HFF-Myc (cell line): Measurements from ENCODE around the gene LCE2C.

Experiments used
- DNase-seq: peaks from one replicate; pipeline ENCODE4 v3.0.0-alpha.2; 2011; ENCODE audit warnings: low read depth; ENCODE audit errors: extremely low read depth
- H3K4me3 ChIP-seq: replicated peaks from 2 replicates; pipeline ENCODE4 v1.5.1; 2011; ENCODE audit warnings: low read depth, mild to moderate bottlenecking, control low read depth, low read length
- TF ChIP-seq, protein P1 (sequence below): IDR thresholded peaks from 2 replicates; pipeline ENCODE4 v1.5.1; 2012; ENCODE audit warnings: mild to moderate bottlenecking, low read depth, low read length, control low read depth; ENCODE audit errors: missing control alignments

LCE2C gene

DNA sequence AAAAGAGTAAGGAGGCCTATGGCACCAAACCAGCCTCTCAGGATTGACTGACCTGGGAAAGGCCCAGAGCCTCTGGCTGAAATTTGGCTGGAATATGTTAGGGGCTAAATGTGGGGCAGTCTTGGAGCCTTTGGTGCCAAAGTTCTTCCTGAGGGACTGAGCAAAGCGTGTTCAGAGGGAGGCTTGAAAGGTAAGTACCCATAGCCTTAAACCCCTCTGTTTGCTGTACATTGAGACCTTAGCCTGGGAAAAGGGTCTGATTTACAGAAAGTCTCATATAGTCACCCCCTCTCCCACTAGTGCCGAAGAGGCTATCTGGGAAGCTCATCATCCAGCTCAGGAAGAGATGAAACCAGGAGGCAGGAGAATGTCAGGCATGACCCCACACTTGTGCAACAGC lies 32.8 kb downstream of the LCE2C start, which contains the start of gene LCE4A:
Gene LCE4A, plus strand, starts transcription at position 301 of the 400 bp plus-strand sequence. CDS start 916 bp downstream, outside the sequence.
- TF ChIP-seq, protein P1, sequence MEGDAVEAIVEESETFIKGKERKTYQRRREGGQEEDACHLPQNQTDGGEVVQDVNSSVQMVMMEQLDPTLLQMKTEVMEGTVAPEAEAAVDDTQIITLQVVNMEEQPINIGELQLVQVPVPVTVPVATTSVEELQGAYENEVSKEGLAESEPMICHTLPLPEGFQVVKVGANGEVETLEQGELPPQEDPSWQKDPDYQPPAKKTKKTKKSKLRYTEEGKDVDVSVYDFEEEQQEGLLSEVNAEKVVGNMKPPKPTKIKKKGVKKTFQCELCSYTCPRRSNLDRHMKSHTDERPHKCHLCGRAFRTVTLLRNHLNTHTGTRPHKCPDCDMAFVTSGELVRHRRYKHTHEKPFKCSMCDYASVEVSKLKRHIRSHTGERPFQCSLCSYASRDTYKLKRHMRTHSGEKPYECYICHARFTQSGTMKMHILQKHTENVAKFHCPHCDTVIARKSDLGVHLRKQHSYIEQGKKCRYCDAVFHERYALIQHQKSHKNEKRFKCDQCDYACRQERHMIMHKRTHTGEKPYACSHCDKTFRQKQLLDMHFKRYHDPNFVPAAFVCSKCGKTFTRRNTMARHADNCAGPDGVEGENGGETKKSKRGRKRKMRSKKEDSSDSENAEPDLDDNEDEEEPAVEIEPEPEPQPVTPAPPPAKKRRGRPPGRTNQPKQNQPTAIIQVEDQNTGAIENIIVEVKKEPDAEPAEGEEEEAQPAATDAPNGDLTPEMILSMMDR: no peak
- no peak for DNase-seq
- H3K4me3 ChIP-seq: no peak within 1 kb of the TSS

DNA sequence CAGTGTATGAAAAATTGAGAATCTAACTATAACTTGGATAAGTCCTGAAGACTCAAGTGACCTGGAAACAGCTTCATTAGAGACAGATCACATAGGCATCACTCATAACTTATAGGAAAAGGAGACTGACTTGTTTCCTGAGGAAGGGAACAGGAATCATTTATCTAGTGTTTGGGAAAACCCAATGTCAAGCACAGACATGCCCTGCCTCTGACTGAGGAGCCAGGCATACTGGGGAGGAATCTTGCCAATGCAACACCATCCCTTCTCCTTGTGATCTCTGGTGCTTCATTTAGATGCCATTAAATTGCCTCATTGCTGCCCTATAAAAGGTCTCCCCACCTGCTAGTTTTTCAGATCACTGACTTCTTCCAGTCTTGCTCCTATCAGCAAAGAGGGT lies 43.2 kb downstream of the LCE2C start:
- TF ChIP-seq, protein P1: no peak
- no peak overlapping the region for H3K4me3 ChIP-seq
- DNase-seq: no peak

DNA sequence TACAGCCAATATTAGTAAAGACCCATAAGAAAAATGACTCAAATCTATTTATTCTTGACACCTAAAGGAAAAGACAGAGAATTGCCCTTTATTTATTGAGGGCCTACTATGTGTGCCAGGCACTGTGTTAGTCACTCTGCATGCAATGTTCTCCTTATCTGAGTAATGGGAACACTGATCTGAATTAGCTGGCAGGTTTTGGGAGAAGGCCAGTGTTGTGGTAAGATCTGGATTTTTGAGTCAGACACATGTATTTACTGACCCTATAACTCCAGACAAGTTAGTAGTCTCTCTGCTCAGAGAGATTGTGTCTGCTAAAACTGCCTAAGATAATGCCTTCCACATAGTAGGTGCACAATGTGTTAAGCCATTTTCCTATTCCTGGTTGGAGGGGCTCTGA lies 50.2 kb downstream of the LCE2C start:
- TF ChIP-seq, protein P1: no peak
- no peak for DNase-seq

More for the DNA sequence above, 50.2 kb downstream of the LCE2C start:
- H3K4me3 ChIP-seq: no peak overlapping the region
